Vagina (tissue), 2 donors: ENCODE data around the gene REEP1. TPM values are rescaled to one million over a fixed set of nuclear protein-coding genes. Genes with fewer than 3 reads are reported as not detected.

ENCODE experiments used
- DNase-seq, 2 donors: peaks; one replicate each; pipeline ENCODE4 v3.0.0-alpha.2; 2017; ENCODE audit errors: extremely low spot score in 2 of 2
- H3K27ac ChIP-seq: fragments of 200-600 bp; sonication (generic); one replicate; pipeline ENCODE4 v1.5.1; 2019
- H3K27me3 ChIP-seq: fragments of 200-600 bp; sonication (generic); one replicate; pipeline ENCODE4 v1.5.1; 2019
- H3K36me3 ChIP-seq, 2 donors: fragments of 200-600 bp; sonication (generic); one replicate each; pipeline ENCODE4 v1.5.1; 2017 to 2019
- H3K4me1 ChIP-seq: fragments of 200-600 bp; sonication (generic); one replicate; pipeline ENCODE4 v1.5.1; 2019
- H3K4me3 ChIP-seq, 2 donors: fragments of 200-600 bp; sonication (generic); 1 replicate in 1 of 2; 2 replicates in 1 of 2; pipeline ENCODE4 v1.5.1; 2016 to 2019
- H3K9me3 ChIP-seq: fragments of 200-600 bp; sonication (generic); one replicate; pipeline ENCODE4 v1.5.1; 2019
- CTCF ChIP-seq, 3 experiments: fragments of 450-650 bp in 2 of 3; fragments of 200-600 bp in 1 of 3; sonication (generic) in 1 of 3; IDR thresholded peaks; one replicate each; pipeline ENCODE4 v1.5.1; 2017 to 2019; ENCODE audit warnings: antibody characterized with exemption in 3 of 3, mild to moderate bottlenecking in 2 of 3, moderate library complexity in 2 of 3
- POLR2A ChIP-seq, 2 donors: fragments of 450-650 bp; IDR thresholded peaks; one replicate each; pipeline ENCODE4 v1.6.1; 2017; ENCODE audit warnings: antibody characterized with exemption in 2 of 2, mild to moderate bottlenecking in 2 of 2, moderate library complexity in 2 of 2
- POLR2AphosphoS5 ChIP-seq, 2 donors: sonication (generic); formaldehyde crosslinking; IDR thresholded peaks; one replicate each; pipeline ENCODE4 v1.9.0; 2017; ENCODE audit warnings: antibody characterized with exemption in 2 of 2, mild to moderate bottlenecking in 2 of 2, low read depth in 1 of 2; ENCODE audit not compliant: insufficient read depth in 1 of 2
- intact Hi-C: fragments of 100-400 bp; cut with DNase I; formaldehyde crosslinking; loops from one replicate; pipeline ENCODE4 v1.15.1; 2023
- total RNA-seq: library from RNA; depleted of rRNA; stranded (reverse); fragments of >200 nt; gene quantifications from one replicate; pipeline ENCODE4 v1.2.3, GENCODE V29; 2016

Gene REEP1
- total RNA-seq, 1 donor from 2014 or later = 13.5 TPM

DNA sequence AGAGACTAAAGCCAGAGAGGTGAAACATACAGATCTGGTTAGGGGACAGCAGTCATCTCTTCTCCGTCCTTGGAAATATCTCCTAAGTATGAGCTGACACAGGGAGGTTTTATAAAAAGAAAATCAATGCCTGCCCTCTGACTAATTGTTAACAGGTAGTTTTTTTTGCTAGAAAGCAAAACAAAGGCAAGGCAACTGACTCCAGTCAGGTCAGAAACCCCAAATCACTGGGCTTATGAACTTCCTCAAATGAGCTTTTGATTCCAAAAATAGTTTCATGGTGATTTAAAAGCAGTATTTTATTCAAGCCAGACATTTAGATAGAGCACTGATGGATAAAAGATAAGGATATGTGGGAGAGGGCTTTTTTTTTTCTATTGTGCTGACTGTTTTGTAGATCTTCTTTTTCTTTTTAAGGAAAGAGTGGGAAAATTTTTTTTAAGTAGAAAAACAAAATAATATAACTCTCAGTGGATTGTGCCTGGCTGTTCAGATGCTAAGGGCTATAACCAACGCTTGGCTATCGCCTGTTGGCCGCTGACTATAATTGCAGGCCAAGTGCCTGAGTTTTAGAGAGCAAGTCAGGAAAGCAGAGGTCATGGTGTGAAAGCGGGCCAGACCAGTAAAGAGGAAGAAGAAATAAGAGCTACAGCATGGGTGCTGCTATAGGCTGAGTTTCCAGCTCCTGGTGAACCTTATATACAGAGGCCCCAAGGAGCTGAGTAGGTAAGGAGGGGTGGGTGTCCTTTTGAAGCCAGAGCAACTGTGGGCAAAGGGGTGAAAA lies 93.3 kb downstream of the REEP1 start:
- H3K9me3 ChIP-seq = no peaks in the 10 kb centered on the region
- no peak overlapping the region for H3K27ac ChIP-seq
- no peak for DNase-seq
- no peaks in the 10 kb centered on the region for H3K27me3 ChIP-seq
- peaks cover 7% of the 10 kb centered on the region for H3K4me1 ChIP-seq
- H3K36me3 ChIP-seq = no peaks in the 10 kb centered on the region
- TF ChIP-seq POLR2AphosphoS5 (IDR thresholded peaks at IDR 0.05; ENCODE audit: insufficient read depth in 1 of 2, low read depth in 1 of 2) = no peak
- no peak for TF ChIP-seq CTCF (IDR thresholded peaks at IDR 0.05)
- no peak for TF ChIP-seq POLR2A (IDR thresholded peaks at IDR 0.05)
- intact Hi-C loops = no loop called here
- no peak overlapping the region for H3K4me3 ChIP-seq

GRCh38 chr2:86243272-86243671 lies 94.2 kb downstream of the REEP1 start:
- Histone ChIP-seq H3K27me3 (no peaks in the 10 kb centered on the region), H3K4me3 (no peak overlapping the region), H3K27ac (no peak overlapping the region), H3K9me3 (no peaks in the 10 kb centered on the region), H3K36me3 (no peaks in the 10 kb centered on the region), H3K4me1 (no peaks in the 10 kb centered on the region)
- no peak for DNase-seq
- TF ChIP-seq POLR2A (IDR thresholded peaks at IDR 0.05) (no peak), POLR2AphosphoS5 (IDR thresholded peaks at IDR 0.05; ENCODE audit: insufficient read depth in 1 of 2, low read depth in 1 of 2) (no peak)
- intact Hi-C loops = no loop called here

DNA sequence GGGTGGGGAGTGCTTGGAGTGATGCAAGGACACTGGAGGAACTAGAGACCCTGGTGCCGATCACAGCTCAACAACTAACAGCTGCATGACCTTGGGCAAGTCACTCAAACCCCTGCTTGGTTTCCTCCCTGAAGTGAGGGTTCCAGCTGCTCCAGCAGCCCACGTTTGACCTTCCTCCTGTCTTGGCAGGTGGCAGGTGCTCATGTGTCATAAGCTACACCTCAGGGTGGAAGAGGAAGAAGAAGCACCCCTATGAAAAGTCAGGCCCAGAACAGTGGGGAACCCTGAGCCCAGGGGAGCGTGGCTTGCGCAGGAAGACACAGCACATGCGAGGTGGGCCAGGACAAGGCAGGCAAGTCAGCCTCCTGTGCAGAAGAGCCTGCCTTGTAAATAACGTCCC lies 95.8 kb downstream of the REEP1 start:
- H3K4me3 ChIP-seq = no peak overlapping the region

DNA sequence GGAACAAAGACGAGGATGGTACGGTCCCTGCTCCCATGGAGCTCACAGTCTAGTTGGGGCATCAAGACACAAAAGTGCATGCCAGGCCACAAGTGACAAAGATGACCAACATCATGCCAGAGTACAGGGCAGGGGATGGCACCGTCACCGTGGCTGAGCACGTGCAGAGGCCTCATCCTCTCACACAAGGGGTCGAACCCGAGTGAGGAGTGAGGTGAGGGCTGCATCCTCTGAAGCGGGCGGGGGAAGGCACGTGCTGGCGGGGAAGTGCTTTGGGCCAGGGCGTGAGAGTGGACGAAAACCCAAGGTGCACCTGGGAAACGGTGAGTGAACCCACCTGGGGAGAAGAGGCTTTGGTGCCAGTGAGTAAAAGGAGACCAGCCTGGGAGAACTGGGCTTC lies 97.2 kb downstream of the REEP1 start:
- no peak for TF ChIP-seq CTCF (IDR thresholded peaks at IDR 0.05)
- no peak for TF ChIP-seq POLR2A (IDR thresholded peaks at IDR 0.05)
- TF ChIP-seq POLR2AphosphoS5 (IDR thresholded peaks at IDR 0.05; ENCODE audit: insufficient read depth in 1 of 2, low read depth in 1 of 2) = no peak
- no peak overlapping the region for H3K27ac ChIP-seq
- intact Hi-C loops = no loop called here

More for the DNA sequence above, 95.8 kb downstream of the REEP1 start:
- intact Hi-C loops = no loop called here
- Histone ChIP-seq H3K27me3 (no peaks in the 10 kb centered on the region), H3K36me3 (no peaks in the 10 kb centered on the region), H3K9me3 (no peaks in the 10 kb centered on the region), H3K4me1 (no peaks in the 10 kb centered on the region), H3K27ac (no peak overlapping the region)
- TF ChIP-seq CTCF (IDR thresholded peaks at IDR 0.05) (no peak), POLR2AphosphoS5 (IDR thresholded peaks at IDR 0.05; ENCODE audit: insufficient read depth in 1 of 2, low read depth in 1 of 2) (no peak), POLR2A (IDR thresholded peaks at IDR 0.05) (no peak)
- DNase-seq = no peak

GRCh38 chr2:86239745-86240144 lies 97.7 kb downstream of the REEP1 start:
- intact Hi-C loops = no loop called here
- H3K9me3 ChIP-seq = no peaks in the 10 kb centered on the region
- no peak overlapping the region for H3K4me3 ChIP-seq
- no peak for DNase-seq
- TF ChIP-seq POLR2A (IDR thresholded peaks at IDR 0.05) (no peak), POLR2AphosphoS5 (IDR thresholded peaks at IDR 0.05; ENCODE audit: insufficient read depth in 1 of 2, low read depth in 1 of 2) (no peak), CTCF (IDR thresholded peaks at IDR 0.05) (no peak)
- no peaks in the 10 kb centered on the region for H3K36me3 ChIP-seq
- H3K27ac ChIP-seq = no peak overlapping the region
- no peaks in the 10 kb centered on the region for H3K27me3 ChIP-seq
- H3K4me1 ChIP-seq = no peaks in the 10 kb centered on the region

More for the DNA sequence above, 97.2 kb downstream of the REEP1 start:
- H3K27me3 ChIP-seq = no peaks in the 10 kb centered on the region
- no peaks in the 10 kb centered on the region for H3K4me1 ChIP-seq
- no peak overlapping the region for H3K4me3 ChIP-seq
- no peaks in the 10 kb centered on the region for H3K36me3 ChIP-seq
- no peak for DNase-seq
- H3K9me3 ChIP-seq = no peaks in the 10 kb centered on the region
